HEK293T (cell line): ENCODE measurements around the gene FILIP1L.

Source experiments
- CTCF ChIA-PET: fragments of 350-600 bp; formaldehyde crosslinking; extraction: SDS; loops from one replicate; lab custom pipeline; 2021; ENCODE audit warnings: antibody characterized with exemption, inconsistent platforms; lab: Yijun Ruan, JAX
- POLR2A ChIA-PET: fragments of 350-600 bp; formaldehyde crosslinking; extraction: SDS; loops from one replicate; lab custom pipeline; 2020; ENCODE audit warnings: antibody characterized with exemption, inconsistent platforms; lab: Yijun Ruan, JAX
- DNase-seq: peaks from one replicate; pipeline ENCODE4 v3.0.0; 2012; ENCODE audit warnings: mixed read lengths; ENCODE audit errors: extremely low spot score
- ARNT ChIP-seq: fragments of 450-650 bp; IDR thresholded peaks from 2 replicates; pipeline ENCODE4 v1.6.1; 2017; ENCODE audit warnings: mild to moderate bottlenecking
- BHLHE40 ChIP-seq: fragments of 450-650 bp; IDR thresholded peaks from 2 replicates; pipeline ENCODE4 v1.6.1; 2016; ENCODE audit warnings: mild to moderate bottlenecking, moderate library complexity, borderline replicate concordance
- CTBP1 ChIP-seq: fragments of 450-650 bp; IDR thresholded peaks from 2 replicates; pipeline ENCODE4 v1.6.1; 2016; ENCODE audit warnings: borderline replicate concordance
- ELF4 ChIP-seq: fragments of 450-650 bp; IDR thresholded peaks from 2 replicates; pipeline ENCODE4 v1.6.1; 2017; ENCODE audit warnings: antibody characterized with exemption
- FOXA1 ChIP-seq: fragments of 450-650 bp; IDR thresholded peaks from 2 replicates; pipeline ENCODE4 v1.6.1; 2016; ENCODE audit warnings: mild to moderate bottlenecking
- FOXK2 ChIP-seq: fragments of 450-650 bp; IDR thresholded peaks from 2 replicates; pipeline ENCODE4 v1.6.1; 2016; ENCODE audit warnings: mild to moderate bottlenecking
- FOXM1 ChIP-seq: fragments of 450-650 bp; IDR thresholded peaks from 2 replicates; pipeline ENCODE4 v1.6.1; 2017; ENCODE audit warnings: mild to moderate bottlenecking, borderline replicate concordance
- HDGF ChIP-seq: fragments of 450-650 bp; IDR thresholded peaks from 2 replicates; pipeline ENCODE4 v1.6.1; 2017; ENCODE audit warnings: antibody characterized with exemption, borderline replicate concordance
- L3MBTL2 ChIP-seq: fragments of 450-650 bp; conservative IDR thresholded peaks from 2 replicates; pipeline ENCODE4 v1.6.1; 2016; ENCODE audit warnings: mild to moderate bottlenecking
- LEF1 ChIP-seq: fragments of 450-650 bp; IDR thresholded peaks from 2 replicates; pipeline ENCODE4 v1.6.1; 2017; ENCODE audit warnings: mild to moderate bottlenecking, borderline replicate concordance
- NFRKB ChIP-seq: fragments of 450-650 bp; IDR thresholded peaks from 2 replicates; pipeline ENCODE4 v1.6.1; 2016; ENCODE audit warnings: mild to moderate bottlenecking, moderate library complexity
- PKNOX1 ChIP-seq: fragments of 450-650 bp; IDR thresholded peaks from 2 replicates; pipeline ENCODE4 v1.6.1; 2016
- SP1 ChIP-seq: fragments of 450-650 bp; IDR thresholded peaks from 2 replicates; pipeline ENCODE4 v1.6.1; 2017
- SUZ12 ChIP-seq: fragments of 450-650 bp; IDR thresholded peaks from 2 replicates; pipeline ENCODE4 v1.6.1; 2016; ENCODE audit warnings: mild to moderate bottlenecking
- TARDBP ChIP-seq: fragments of 450-650 bp; IDR thresholded peaks from 2 replicates; pipeline ENCODE4 v1.6.1; 2016
- ZNF384 ChIP-seq: fragments of 450-650 bp; IDR thresholded peaks from 2 replicates; pipeline ENCODE4 v1.6.1; 2016

The FILIP1L gene

GRCh38 chr3:99882436-99883137 is 231.7 kb downstream of the FILIP1L start:
- TF ChIP-seq NFRKB: no peak
- TF ChIP-seq SP1: no peak
- CTCF ChIA-PET: no interaction called here
- POLR2A ChIA-PET: no interaction called here
- DNase-seq: no peak

GRCh38 chr3:99881121-99881524 is 233.2 kb downstream of the FILIP1L start:
- TF ChIP-seq NFRKB (no peak), PKNOX1 (no peak), FOXK2 (no peak)
- CTCF ChIA-PET: no interaction called here
- no peak for DNase-seq
- POLR2A ChIA-PET: no interaction called here

GRCh38 chr3:99879275-99879674 is 235.0 kb downstream of the FILIP1L start:
- CTCF ChIA-PET: no interaction called here
- POLR2A ChIA-PET: no interaction called here
- no peak for TF ChIP-seq CTBP1
- no peak for TF ChIP-seq ZNF384
- TF ChIP-seq NFRKB: no peak
- no peak for TF ChIP-seq L3MBTL2
- TF ChIP-seq ARNT: no peak
- no peak for TF ChIP-seq ELF4
- TF ChIP-seq LEF1: no peak
- no peak for TF ChIP-seq HDGF
- TF ChIP-seq TARDBP: no peak
- TF ChIP-seq FOXA1: no peak
- TF ChIP-seq SP1: no peak
- DNase-seq: no peak

GRCh38 chr3:99878005-99878404 is 236.3 kb downstream of the FILIP1L start:
- POLR2A ChIA-PET: no interaction called here
- CTCF ChIA-PET: no interaction called here
- no peak for TF ChIP-seq ELF4
- TF ChIP-seq PKNOX1: no peak
- no peak for TF ChIP-seq ZNF384
- TF ChIP-seq CTBP1: no peak
- no peak for TF ChIP-seq TARDBP
- no peak for TF ChIP-seq SUZ12
- no peak for TF ChIP-seq NFRKB
- TF ChIP-seq HDGF: no peak
- TF ChIP-seq LEF1: no peak
- TF ChIP-seq SP1: no peak
- no peak for TF ChIP-seq FOXM1
- no peak for TF ChIP-seq FOXK2
- TF ChIP-seq ARNT: no peak
- no peak for TF ChIP-seq L3MBTL2
- no peak for DNase-seq

GRCh38 chr3:99877031-99877579 is 237.2 kb downstream of the FILIP1L start:
- no peak for DNase-seq
- TF ChIP-seq ARNT: no peak
- POLR2A ChIA-PET: no interaction called here
- CTCF ChIA-PET: no interaction called here

- ChIA-PET CTCF (interaction anchor here (0.6 kb wide), 1 partner anchor 43 kb away, joined by 3 read pairs; no protein-coding TSS in a partner anchor), POLR2A (interaction anchor here (0.8 to 1.6 kb wide), 2 partner anchors 8 to 17 kb away, joined by 3 read pairs; no protein-coding TSS in a partner anchor)
- TF ChIP-seq ELF4: no peak
- no peak for TF ChIP-seq PKNOX1
- no peak for TF ChIP-seq L3MBTL2
- no peak for TF ChIP-seq FOXA1
- TF ChIP-seq BHLHE40: no peak
- TF ChIP-seq TARDBP: no peak
- no peak for TF ChIP-seq CTBP1
- no peak for TF ChIP-seq HDGF
- TF ChIP-seq ARNT: no peak
- no peak for TF ChIP-seq ZNF384
- no peak for TF ChIP-seq SP1
- no peak for TF ChIP-seq LEF1
- TF ChIP-seq SUZ12: no peak
- no peak for TF ChIP-seq NFRKB
- peak; percentile 77 for DNase-seq
Observed at GRCh38 chr3:99875929-99876841, 238.1 kb downstream of the FILIP1L start.
